Stimulated activated CD4-positive, alpha-beta T cell treated with anti-CD3 and anti-CD28 coated beads, Interleukin-2, amount 100 ng/mL, for 4 hours (primary cell): Measurements from ENCODE around the gene JAML.
A peak's percentile ranks its signal among the peaks of the same experiment; 100 is the strongest.

Source experiments
- DNase-seq: peaks from one replicate; pipeline ENCODE4 v3.0.0-alpha.2; 2020; ENCODE audit warnings: low read depth

Gene JAML

GRCh38 chr11:118215765-118216164 is 9.0 kb downstream of the JAML start:
- DNase-seq, result no peak

DNA sequence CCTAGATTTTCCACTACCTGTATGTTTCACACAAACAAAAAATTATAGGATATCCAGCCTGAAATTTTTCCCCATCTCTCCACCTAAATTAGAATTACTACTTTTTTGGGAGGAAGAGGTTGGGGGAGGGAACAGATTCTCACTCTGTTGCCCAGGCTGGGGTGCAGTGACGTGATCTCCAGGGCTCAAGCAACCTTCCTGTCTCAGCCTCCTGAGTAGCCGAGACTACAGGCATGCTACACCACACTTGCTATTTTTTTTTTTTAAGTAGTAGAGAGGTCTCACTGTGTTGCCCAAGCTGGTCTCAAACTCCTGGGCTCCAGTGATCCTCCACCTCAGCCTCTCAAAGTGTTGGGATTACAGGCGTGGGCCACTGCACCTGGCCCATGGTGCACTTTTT is 9.5 kb downstream of the JAML start:
- DNase-seq, result no peak

- no peak for DNase-seq
Observed at GRCh38 chr11:118214210-118214914, 10.4 kb downstream of the JAML start.

GRCh38 chr11:118213781-118214180 is 11.0 kb downstream of the JAML start:
- no peak for DNase-seq

DNA sequence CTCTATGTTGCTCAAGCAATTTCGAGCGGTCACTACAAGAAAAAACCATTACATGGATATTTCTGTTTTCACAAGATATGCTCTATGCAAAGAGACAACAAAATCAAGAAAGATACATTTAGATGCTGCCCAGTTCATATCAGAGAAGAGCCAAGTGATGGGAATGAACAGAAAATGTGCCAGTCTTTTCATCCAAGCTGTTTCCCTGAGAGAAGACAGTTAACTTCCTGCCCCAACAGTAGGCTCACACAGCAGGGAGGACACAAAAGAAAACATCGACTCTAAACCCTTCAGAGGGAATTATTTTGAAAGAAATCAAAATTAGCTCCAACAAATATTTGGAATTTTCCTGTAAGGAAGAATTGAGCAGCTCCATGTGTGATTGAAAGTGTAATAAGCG is 11.6 kb downstream of the JAML start:
- no peak for DNase-seq

- DNase-seq, result no peak
Observed at GRCh38 chr11:118212781-118213191, 12.0 kb downstream of the JAML start.

DNA sequence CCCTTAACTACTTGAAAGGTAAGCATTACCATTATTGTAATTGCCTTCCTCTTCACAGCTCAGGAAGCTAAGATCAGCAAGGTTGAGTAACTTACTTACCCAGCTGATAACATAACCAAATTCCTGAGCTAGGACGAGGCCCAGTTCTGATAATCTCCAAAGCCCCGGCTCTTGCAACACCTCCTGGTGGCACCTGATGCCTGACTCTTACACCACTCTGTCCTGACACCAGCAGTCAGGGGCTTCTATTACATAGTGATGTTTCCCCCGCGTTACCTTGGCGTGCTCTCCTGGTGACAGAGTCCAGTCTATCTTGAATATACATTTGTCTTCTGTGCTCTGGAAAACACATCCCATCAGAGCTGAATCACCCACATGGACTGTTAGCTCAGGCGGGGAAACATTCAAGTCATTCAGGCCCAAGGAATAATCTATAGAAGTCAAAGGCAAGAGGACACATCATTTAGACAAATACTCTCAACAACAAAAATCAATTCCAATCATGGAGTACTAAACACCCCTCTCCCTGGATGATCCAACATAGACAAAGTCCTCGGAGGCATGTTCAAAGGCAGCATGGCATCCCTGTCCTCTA is 12.6 kb downstream of the JAML start:
- DNase-seq, result no peak

DNA sequence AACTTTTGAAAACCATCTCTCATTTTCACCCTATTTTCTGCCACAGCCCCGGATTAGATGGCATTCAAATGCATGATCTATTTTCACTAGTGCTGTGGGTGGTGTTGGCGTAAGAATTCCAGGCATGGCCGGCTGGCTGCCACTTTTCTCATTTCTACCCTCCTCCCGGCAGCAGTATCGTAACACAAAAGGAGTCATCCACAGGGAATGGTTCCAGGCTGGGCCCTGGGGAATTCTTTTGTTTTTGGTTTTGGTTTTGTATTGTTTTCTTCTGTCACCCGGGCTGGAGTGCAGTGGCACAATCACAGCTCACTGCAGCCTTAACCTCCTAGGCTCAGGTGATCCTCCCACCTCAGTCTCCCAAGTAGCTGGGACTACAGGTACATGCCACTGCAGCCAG is 13.8 kb downstream of the JAML start:
- no peak for DNase-seq

DNA sequence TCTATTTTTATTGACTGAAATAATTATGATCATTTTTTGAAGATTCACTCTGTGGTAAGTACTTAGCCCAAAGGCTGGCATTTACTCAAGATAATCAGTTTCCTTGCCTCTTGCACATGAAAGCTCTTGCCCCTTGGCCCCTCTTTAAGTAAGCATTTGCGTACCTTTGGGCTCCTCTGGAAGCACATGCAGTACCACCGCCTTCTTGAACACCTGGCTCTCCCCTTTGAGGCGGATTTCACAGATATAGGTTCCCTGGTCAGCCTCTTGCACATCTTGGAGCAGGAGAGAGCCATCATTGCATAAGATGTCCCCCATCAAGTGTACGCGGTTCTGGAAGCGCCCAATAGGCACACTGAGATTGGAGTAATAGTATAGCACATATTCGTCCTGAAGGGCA is 14.5 kb downstream of the JAML start:
- DNase-seq, result no peak

DNA sequence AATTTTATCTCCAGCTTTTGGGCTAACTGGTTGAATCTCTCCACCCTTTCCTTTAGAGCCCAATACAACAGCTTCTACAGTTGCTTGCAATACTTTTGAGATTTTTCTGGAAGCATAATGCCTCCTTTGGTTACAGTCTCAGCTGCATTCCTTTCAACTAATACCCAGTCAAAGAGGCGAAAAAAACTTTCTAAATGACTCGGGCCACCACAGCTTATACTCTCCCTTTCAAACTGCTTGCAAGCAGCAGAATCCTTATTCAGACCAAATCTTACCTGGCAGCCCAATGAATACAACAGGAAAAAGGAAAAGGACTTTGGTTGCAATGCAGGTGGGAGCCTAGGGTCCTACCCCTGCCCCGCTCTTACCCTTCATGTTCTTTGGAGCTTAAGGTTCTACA is 15.8 kb downstream of the JAML start:
- no peak for DNase-seq

DNA sequence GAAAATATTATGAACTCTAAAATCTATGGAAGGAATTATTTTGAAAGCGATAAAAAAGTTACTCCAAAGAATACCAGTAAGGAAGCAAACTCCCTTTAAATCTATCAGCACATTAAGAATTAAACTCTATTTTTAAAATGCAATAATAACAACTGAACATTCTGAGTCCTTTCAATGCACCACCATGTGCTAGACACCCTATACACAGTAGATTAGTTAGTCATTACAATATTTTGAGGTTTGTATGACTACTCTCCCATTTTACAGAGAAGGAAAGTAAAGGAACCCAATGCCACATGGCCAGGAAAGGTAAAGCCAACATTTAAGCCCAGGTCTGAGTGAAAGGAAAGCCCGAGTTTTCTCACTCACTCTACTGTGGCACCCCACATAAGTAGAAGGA is 17.7 kb downstream of the JAML start:
- DNase-seq, result no peak

GRCh38 chr11:118206391-118207031 is 18.3 kb downstream of the JAML start:
- DNase-seq, result no peak

DNA sequence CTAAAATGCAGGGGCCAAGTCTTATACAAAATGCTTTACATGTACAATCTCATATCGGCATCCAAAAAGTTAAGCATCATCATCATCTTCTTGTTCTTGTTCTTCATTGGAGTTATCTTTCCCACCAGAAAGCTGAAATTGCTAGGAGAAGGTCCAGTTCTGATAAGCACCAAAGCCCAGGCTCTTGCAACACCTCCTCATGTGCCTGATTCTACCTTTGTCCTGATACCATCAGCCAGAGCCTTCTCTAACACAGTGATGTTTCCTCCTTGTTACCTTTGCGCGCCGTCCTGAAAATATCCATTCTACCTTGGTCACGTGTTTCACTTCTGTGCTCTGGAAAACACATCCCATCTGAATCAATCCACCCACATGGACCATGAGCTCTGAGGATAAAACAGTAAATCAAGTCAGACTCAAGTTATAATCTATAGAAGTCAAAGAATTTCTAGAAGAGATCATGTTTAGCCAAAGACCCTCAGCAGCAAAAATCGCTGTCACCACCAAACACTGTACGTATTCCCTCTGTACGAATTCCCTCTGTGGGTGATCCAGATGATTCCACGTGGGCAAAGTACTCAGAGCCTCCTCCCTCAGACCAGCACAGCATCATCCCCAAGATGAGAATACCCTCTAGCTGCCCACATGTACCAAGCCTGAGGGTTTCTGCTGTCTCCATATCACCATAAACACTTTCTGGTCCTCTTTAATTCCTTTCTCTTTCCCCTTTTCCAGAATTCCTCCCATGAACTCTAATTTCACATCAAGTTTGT is 19.0 kb downstream of the JAML start:
- no peak for DNase-seq

GRCh38 chr11:118202599-118203422 is 22.0 kb downstream of the JAML start:
- DNase-seq, result no peak

DNA sequence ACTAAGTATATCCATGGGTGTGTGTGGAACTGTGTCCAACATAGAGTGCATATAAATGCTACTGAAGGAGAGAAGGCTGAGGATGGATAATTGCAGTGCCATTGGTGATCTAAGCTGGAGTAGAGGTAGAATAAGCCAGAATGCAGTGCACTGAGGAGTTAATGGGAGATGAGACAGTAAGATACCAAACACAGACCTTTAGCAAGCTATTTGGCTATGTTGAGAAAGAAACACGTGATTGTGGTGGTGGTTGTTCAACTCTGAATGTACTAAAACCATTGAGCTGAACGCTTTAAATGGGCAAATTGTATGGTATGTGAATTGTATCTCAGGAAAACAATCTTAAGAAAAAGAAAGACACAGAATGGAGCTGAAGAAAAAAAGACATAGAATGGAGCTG is 22.8 kb downstream of the JAML start:
- no peak for DNase-seq

GRCh38 chr11:118200901-118201680 is 23.7 kb downstream of the JAML start:
- peak; percentile 39 for DNase-seq

GRCh38 chr11:118200497-118200896 is 24.3 kb downstream of the JAML start:
- DNase-seq, result no peak

DNA sequence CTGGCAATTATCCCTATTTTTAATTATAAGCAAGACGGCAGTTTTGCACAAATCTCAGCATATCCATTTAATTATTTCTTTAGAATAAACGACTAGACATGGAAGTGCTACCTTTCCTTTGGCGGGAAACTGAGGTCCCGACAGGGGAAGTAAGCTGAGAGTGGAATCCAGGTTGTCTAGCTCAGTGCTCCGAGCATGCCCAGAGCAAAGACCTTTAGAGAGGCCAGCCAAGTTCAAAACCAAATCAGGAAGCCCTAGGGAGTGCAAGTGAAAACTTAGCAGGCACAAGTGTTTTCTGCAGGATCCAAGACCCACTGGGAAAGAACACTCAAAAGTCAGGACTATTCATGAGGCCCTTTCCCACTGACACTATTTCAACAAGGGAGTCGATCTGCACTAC is 25.7 kb downstream of the JAML start:
- DNase-seq, result no peak

DNA sequence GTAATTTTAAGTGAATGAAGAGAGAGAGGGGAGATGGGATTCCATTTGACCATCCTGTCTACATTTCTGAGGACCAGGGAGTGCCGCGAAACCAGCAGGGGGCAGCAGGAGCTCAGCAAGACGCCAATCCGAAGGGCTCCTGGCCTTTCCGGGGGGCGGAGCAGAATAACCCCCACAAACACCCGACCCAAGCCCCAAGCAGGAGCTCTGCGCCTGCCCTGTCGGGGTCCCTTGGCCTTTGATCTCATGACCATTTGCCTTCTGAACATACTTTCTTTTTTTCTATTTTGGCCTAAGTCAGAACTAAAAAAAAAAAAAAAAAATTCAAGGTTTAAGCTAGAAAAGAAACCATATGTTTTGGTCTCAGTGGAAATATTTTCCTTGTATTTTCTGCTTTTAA is 26.4 kb downstream of the JAML start:
- DNase-seq, result peak; percentile 79

DNA sequence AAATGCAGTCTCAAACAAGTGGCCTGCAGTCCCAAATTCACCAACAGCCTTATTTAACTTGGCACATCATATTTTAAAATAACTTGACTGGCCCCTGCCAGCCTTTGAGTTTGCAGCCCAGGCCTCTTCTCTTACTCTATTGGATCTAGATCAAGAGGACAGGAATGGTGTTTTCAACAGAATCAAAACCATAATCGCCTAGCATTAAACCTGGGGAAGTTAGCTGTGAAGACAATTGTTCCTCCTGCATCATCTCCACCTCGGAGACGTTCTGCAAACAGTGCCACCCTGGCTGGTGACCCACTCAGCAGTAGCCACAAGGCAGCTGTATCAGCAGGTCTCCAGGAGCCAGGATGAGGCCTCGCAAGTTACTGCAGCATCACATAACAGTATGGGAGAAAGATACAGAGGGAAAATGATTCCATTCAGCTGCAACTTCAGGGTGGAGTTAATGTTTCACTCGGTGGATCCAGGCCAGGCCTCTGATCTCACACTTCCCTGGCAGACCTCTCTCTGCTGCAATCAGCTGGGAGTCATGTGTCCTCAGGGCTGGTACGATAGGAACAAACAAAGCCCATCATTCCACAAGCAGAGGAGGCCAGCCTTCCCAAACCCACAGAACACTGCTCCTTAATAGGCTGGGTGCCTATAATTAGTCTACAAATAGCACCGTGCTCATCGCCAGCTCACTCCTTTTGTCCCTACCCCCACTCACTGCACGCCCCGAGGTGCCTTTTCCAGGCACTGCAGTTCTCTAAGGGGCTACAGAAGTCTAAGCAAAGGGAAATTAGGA is 29.8 kb downstream of the JAML start:
- DNase-seq, result no peak
